Liver (tissue), 9 donors: Measurements from ENCODE around the gene ZNF100. TPM values are rescaled to one million over a fixed set of nuclear protein-coding genes. Genes with fewer than 3 reads are reported as not detected.
"Not testable (repeated sequence)": the region's sequence is repeated elsewhere in the genome, so short reads cannot be mapped to it uniquely, and the experiment has no call there.

Experiments
- DNase-seq: peaks from one replicate; pipeline ENCODE4 v3.0.0-alpha.2; 2017; ENCODE audit warnings: low spot score
- H3K27ac ChIP-seq, 2 donors: one replicate each; pipeline ENCODE4 v1.7.0; 2013; ENCODE audit warnings: inconsistent platforms in 2 of 2, low read length in 2 of 2, control low read depth in 1 of 2, low read depth in 1 of 2, mild to moderate bottlenecking in 1 of 2
- H3K27me3 ChIP-seq, 4 donors: one replicate each; pipeline versions ENCODE4 v1.6.1 to v1.7.0; 2013; ENCODE audit warnings: low read length in 3 of 4, inconsistent platforms in 1 of 4, mild to moderate bottlenecking in 1 of 4, moderate library complexity in 1 of 4; ENCODE audit not compliant: control insufficient read depth in 4 of 4, insufficient read depth in 4 of 4
- H3K36me3 ChIP-seq, 4 donors: one replicate each; pipeline versions ENCODE4 v1.6.1 to v1.7.0; 2013; ENCODE audit warnings: low read length in 3 of 4, mild to moderate bottlenecking in 3 of 4, low read depth in 1 of 4, moderate library complexity in 1 of 4; ENCODE audit not compliant: control insufficient read depth in 4 of 4, insufficient read depth in 3 of 4
- H3K4me1 ChIP-seq, 4 donors: one replicate each; pipeline versions ENCODE4 v1.6.1 to v1.7.0; 2013; ENCODE audit warnings: low read length in 3 of 4, mild to moderate bottlenecking in 3 of 4, moderate library complexity in 1 of 4; ENCODE audit not compliant: control insufficient read depth in 4 of 4, insufficient read depth in 4 of 4
- H3K4me3 ChIP-seq, 3 donors: one replicate each; pipeline versions ENCODE4 v1.6.1 to v1.7.0; 2013; ENCODE audit warnings: low read length in 3 of 3, control low read depth in 1 of 3, low read depth in 1 of 3, mild to moderate bottlenecking in 1 of 3
- H3K9ac ChIP-seq, 2 donors: one replicate each; pipeline ENCODE4 v1.7.0; 2013; ENCODE audit warnings: low read length in 2 of 2, mild to moderate bottlenecking in 2 of 2, moderate library complexity in 2 of 2, control low read depth in 1 of 2, low read depth in 1 of 2
- H3K9me3 ChIP-seq, 4 donors: one replicate each; pipeline versions ENCODE4 v1.6.1 to v1.7.0; 2013; ENCODE audit warnings: low read length in 3 of 4; ENCODE audit not compliant: control insufficient read depth in 4 of 4
- EGR1 ChIP-seq, 2 donors: IDR thresholded peaks; 2 replicates each; pipeline ENCODE4 v1.6.1; 2016 to 2018; ENCODE audit warnings: antibody characterized with exemption in 2 of 2, low read depth in 2 of 2
- FOXA1 ChIP-seq: IDR thresholded peaks from 2 replicates; pipeline ENCODE4 v1.6.1; 2016; ENCODE audit warnings: antibody characterized with exemption
- FOXA2 ChIP-seq: IDR thresholded peaks from 2 replicates; pipeline ENCODE4 v1.6.1; 2016; ENCODE audit warnings: antibody characterized with exemption
- GABPA ChIP-seq, 2 donors: IDR thresholded peaks in 1 of 2; conservative IDR thresholded peaks in 1 of 2; 2 replicates each; pipeline ENCODE4 v1.6.1; 2016; ENCODE audit warnings: antibody characterized with exemption in 2 of 2, mild to moderate bottlenecking in 1 of 2, moderate library complexity in 1 of 2
- HNF4A ChIP-seq, 2 donors: conservative IDR thresholded peaks; 2 replicates each; pipeline ENCODE4 v1.6.1; 2016; ENCODE audit warnings: antibody characterized with exemption in 2 of 2, mild to moderate bottlenecking in 2 of 2
- JUND ChIP-seq, 2 donors: IDR thresholded peaks; 2 replicates each; pipeline ENCODE4 v1.6.1; 2016; ENCODE audit warnings: antibody characterized with exemption in 2 of 2
- RAD21 ChIP-seq, 2 donors: IDR thresholded peaks; 2 replicates each; pipeline ENCODE4 v1.6.1; 2016; ENCODE audit warnings: antibody characterized with exemption in 2 of 2, mild to moderate bottlenecking in 2 of 2
- TAF1 ChIP-seq: conservative IDR thresholded peaks from 2 replicates; pipeline ENCODE4 v1.6.1; 2016; ENCODE audit warnings: antibody characterized with exemption, mild to moderate bottlenecking
- YY1 ChIP-seq: IDR thresholded peaks from 2 replicates; pipeline ENCODE4 v1.6.1; 2016; ENCODE audit warnings: antibody characterized with exemption, mild to moderate bottlenecking
- WGBS: extraction: QIAGEN DNeasy Blood & Tissue Kit; methylation state at CpG from one replicate; pipeline ENCODE4 v1.1.7; 2013; 5-methylcytosine and 5-hydroxymethylcytosine counted together
- polyA plus RNA-seq, 2 donors: library from polyadenylated mRNA; stranded (reverse) in 1 of 2; unstranded in 1 of 2; fragments of 200-250 nt in 1 of 2; fragments of >200 nt in 1 of 2; fragmentation: Nextera tagmentation in 1 of 2; extraction: Ambion mirVana in 1 of 2; gene quantifications; one replicate each; pipeline versions ENCODE4 v1.2.1 to v1.2.3, GENCODE V29; 2013 to 2015
- total RNA-seq, 2 donors: library from RNA; depleted of rRNA; stranded (reverse); fragments of >200 nt; gene quantifications; one replicate each; pipeline ENCODE4 v1.2.3, GENCODE V29; 2014
- TF ChIP-seq, protein P1 (sequence below): IDR thresholded peaks from 2 replicates; pipeline ENCODE4 v1.6.1; 2016; ENCODE audit warnings: antibody characterized with exemption, mild to moderate bottlenecking
- TF ChIP-seq, protein P2 (sequence below): IDR thresholded peaks from 2 replicates; pipeline ENCODE4 v1.6.1; 2016; ENCODE audit warnings: antibody characterized with exemption
- TF ChIP-seq, protein P3 (sequence below): IDR thresholded peaks from 2 replicates; pipeline ENCODE4 v1.6.1; 2016; ENCODE audit warnings: antibody characterized with exemption
- TF ChIP-seq, protein P4 (sequence below): IDR thresholded peaks from 2 replicates; pipeline ENCODE4 v1.6.1; 2016; ENCODE audit warnings: antibody characterized with exemption
- TF ChIP-seq, protein P5 (sequence below): fragments of 150-350 bp; IDR thresholded peaks from 2 replicates; pipeline ENCODE4 v1.5.1; 2017; ENCODE audit warnings: improper control_type of control experiment, low read depth, low read length; ENCODE audit not compliant: missing input control
- donor health status: healthy.
- donor health status: healthy.
- donor health status: healthy.
- donor health status: healthy.
- donor health status: healthy.

Gene ZNF100
- total and polyA plus RNA-seq, 4 donors: 0.51 to 6.1 (median 1.4) TPM

DNA sequence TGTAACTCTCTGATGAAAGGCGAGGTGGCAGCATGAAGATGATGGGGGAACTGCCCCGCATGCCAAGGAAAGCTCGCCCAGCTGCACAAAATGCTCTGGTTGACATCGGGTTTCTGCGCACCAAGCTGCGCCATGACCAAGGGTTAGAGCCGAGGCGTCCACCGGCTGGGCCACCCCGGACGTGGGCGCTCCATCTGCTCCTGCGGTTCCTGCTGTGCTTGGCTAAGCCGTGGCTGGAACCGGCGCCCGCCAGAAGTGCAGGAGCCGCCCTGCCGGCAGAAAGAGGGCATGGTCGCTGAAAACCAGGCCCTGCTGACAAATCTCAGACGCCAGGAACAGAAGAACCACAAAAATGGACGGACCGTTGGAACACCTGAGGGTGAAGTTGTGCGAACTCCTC, 57.9 kb downstream of the ZNF100 start:
- no peak for DNase-seq
- H3K36me3 ChIP-seq: no peaks in the 10 kb centered on the region
- no peak overlapping the region for H3K9ac ChIP-seq
- no peaks in the 10 kb centered on the region for H3K4me1 ChIP-seq
- TF ChIP-seq, protein P1, sequence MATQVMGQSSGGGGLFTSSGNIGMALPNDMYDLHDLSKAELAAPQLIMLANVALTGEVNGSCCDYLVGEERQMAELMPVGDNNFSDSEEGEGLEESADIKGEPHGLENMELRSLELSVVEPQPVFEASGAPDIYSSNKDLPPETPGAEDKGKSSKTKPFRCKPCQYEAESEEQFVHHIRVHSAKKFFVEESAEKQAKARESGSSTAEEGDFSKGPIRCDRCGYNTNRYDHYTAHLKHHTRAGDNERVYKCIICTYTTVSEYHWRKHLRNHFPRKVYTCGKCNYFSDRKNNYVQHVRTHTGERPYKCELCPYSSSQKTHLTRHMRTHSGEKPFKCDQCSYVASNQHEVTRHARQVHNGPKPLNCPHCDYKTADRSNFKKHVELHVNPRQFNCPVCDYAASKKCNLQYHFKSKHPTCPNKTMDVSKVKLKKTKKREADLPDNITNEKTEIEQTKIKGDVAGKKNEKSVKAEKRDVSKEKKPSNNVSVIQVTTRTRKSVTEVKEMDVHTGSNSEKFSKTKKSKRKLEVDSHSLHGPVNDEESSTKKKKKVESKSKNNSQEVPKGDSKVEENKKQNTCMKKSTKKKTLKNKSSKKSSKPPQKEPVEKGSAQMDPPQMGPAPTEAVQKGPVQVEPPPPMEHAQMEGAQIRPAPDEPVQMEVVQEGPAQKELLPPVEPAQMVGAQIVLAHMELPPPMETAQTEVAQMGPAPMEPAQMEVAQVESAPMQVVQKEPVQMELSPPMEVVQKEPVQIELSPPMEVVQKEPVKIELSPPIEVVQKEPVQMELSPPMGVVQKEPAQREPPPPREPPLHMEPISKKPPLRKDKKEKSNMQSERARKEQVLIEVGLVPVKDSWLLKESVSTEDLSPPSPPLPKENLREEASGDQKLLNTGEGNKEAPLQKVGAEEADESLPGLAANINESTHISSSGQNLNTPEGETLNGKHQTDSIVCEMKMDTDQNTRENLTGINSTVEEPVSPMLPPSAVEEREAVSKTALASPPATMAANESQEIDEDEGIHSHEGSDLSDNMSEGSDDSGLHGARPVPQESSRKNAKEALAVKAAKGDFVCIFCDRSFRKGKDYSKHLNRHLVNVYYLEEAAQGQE: no peak
- TF ChIP-seq RAD21 (IDR thresholded peaks at IDR 0.05) (no peak), GABPA (IDR thresholded peaks at IDR 0.05 in 1 of 2, conservative IDR thresholded peaks at IDR 0.05 in 1 of 2) (no peak), JUND (IDR thresholded peaks at IDR 0.05) (no peak), FOXA1 (no peak), TAF1 (no peak), EGR1 (IDR thresholded peaks at IDR 0.05; ENCODE audit: low read depth in 2 of 2) (no peak), YY1 (no peak), HNF4A (conservative IDR thresholded peaks at IDR 0.05) (no peak), FOXA2 (no peak)
- TF ChIP-seq, protein P2, sequence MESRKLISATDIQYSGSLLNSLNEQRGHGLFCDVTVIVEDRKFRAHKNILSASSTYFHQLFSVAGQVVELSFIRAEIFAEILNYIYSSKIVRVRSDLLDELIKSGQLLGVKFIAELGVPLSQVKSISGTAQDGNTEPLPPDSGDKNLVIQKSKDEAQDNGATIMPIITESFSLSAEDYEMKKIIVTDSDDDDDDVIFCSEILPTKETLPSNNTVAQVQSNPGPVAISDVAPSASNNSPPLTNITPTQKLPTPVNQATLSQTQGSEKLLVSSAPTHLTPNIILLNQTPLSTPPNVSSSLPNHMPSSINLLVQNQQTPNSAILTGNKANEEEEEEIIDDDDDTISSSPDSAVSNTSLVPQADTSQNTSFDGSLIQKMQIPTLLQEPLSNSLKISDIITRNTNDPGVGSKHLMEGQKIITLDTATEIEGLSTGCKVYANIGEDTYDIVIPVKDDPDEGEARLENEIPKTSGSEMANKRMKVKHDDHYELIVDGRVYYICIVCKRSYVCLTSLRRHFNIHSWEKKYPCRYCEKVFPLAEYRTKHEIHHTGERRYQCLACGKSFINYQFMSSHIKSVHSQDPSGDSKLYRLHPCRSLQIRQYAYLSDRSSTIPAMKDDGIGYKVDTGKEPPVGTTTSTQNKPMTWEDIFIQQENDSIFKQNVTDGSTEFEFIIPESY: no peak
- TF ChIP-seq, protein P3, sequence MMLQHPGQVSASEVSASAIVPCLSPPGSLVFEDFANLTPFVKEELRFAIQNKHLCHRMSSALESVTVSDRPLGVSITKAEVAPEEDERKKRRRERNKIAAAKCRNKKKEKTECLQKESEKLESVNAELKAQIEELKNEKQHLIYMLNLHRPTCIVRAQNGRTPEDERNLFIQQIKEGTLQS: no peak
- TF ChIP-seq, protein P4, sequence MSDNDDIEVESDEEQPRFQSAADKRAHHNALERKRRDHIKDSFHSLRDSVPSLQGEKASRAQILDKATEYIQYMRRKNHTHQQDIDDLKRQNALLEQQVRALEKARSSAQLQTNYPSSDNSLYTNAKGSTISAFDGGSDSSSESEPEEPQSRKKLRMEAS: no peak
- TF ChIP-seq, protein P5, sequence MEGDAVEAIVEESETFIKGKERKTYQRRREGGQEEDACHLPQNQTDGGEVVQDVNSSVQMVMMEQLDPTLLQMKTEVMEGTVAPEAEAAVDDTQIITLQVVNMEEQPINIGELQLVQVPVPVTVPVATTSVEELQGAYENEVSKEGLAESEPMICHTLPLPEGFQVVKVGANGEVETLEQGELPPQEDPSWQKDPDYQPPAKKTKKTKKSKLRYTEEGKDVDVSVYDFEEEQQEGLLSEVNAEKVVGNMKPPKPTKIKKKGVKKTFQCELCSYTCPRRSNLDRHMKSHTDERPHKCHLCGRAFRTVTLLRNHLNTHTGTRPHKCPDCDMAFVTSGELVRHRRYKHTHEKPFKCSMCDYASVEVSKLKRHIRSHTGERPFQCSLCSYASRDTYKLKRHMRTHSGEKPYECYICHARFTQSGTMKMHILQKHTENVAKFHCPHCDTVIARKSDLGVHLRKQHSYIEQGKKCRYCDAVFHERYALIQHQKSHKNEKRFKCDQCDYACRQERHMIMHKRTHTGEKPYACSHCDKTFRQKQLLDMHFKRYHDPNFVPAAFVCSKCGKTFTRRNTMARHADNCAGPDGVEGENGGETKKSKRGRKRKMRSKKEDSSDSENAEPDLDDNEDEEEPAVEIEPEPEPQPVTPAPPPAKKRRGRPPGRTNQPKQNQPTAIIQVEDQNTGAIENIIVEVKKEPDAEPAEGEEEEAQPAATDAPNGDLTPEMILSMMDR: no peak
- no peak overlapping the region for H3K4me3 ChIP-seq
- H3K9me3 ChIP-seq: peaks cover 4 to 7% (median 4%) of the 10 kb centered on the region in 4 donors
- H3K27ac ChIP-seq: no peak overlapping the region
- 91% methylated on average over 24 of the region's 24 CpGs for WGBS
- no peaks in the 10 kb centered on the region for H3K27me3 ChIP-seq

DNA sequence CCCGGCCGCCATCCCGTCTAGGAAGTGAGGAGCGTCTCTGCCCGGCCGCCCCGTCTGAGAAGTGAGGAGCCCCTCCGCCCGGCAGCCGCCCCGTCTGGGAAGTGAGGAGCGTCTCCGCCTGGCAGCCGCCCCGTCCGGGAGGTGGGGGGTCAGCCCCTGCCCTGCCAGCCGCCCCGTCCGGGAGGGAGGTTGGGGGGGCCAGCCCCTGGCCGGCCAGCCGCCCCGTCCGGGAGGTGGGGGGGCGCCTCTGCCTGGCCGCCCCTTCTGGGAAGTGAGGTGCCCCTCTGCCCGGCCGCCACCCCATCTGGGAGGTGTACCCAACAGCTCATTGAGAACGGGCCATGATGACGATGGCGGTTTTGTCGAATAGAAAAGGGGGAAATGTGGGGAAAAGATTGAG, 59.5 kb downstream of the ZNF100 start:
- not testable (repeated sequence) for H3K4me1 ChIP-seq, DNase-seq, H3K27me3 ChIP-seq, H3K9me3 ChIP-seq, H3K9ac ChIP-seq, H3K4me3 ChIP-seq, H3K27ac ChIP-seq, H3K36me3 ChIP-seq
- 96% methylated on average over 31 of the region's 31 CpGs for WGBS
